Measurements from ENCODE around the gene CATSPERB. TPM values are rescaled to one million over a fixed set of nuclear protein-coding genes. Genes with fewer than 3 reads are reported as not detected.
"Not testable (repeated sequence)": the region's sequence is repeated elsewhere in the genome, so short reads cannot be mapped to it uniquely, and the experiment has no call there.

Gene CATSPERB
- total RNA-seq, 4 donors from 2014 or later, result 0.83 to 11.6 (median 7.6) TPM

DNA sequence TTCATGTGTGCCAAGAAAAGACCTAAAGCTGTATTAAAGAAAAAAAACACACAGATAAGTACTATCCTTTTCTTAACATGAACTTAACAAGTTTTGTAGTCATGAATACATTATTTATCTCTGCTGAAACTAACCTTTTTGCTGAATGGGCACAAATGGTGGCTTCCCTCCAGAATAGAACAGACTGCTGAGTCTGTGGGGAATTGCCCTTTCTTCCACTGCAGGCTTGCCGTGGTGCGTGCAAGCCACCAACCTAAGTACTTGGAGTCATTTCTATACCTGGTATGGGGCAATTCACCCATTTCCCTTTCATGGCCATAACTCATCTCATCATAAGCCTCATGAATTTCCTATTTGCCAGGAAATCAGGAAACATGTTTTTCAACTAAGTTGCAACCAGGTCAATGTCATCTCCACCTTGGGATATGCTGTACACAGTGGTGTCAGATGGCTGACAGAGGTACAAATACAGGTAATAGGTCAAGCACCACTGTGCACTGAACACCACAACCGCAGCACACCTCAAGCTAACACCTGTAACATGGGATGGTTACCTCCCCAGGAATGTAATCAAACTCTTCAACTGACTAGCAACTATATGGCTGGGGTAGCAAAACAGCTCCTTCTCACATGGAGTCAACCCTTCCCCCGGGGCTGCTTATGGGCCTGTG is 49.9 kb downstream of the CATSPERB start:
- H3K27ac ChIP-seq, result no peak overlapping the region
- no peak for TF ChIP-seq POLR2A (IDR thresholded peaks at IDR 0.05)
- TF ChIP-seq, protein P1, sequence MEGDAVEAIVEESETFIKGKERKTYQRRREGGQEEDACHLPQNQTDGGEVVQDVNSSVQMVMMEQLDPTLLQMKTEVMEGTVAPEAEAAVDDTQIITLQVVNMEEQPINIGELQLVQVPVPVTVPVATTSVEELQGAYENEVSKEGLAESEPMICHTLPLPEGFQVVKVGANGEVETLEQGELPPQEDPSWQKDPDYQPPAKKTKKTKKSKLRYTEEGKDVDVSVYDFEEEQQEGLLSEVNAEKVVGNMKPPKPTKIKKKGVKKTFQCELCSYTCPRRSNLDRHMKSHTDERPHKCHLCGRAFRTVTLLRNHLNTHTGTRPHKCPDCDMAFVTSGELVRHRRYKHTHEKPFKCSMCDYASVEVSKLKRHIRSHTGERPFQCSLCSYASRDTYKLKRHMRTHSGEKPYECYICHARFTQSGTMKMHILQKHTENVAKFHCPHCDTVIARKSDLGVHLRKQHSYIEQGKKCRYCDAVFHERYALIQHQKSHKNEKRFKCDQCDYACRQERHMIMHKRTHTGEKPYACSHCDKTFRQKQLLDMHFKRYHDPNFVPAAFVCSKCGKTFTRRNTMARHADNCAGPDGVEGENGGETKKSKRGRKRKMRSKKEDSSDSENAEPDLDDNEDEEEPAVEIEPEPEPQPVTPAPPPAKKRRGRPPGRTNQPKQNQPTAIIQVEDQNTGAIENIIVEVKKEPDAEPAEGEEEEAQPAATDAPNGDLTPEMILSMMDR (IDR thresholded peaks at IDR 0.05), result no peak
- peaks cover 0 to 7% (median 2%) of the 10 kb centered on the region in 4 donors for H3K9me3 ChIP-seq
- no peak overlapping the region for H3K4me3 ChIP-seq
- no peaks in the 10 kb centered on the region for H3K4me1 ChIP-seq
- no peaks in the 10 kb centered on the region for H3K36me3 ChIP-seq
- no peak for DNase-seq
- H3K27me3 ChIP-seq, result no peaks in the 10 kb centered on the region

DNA sequence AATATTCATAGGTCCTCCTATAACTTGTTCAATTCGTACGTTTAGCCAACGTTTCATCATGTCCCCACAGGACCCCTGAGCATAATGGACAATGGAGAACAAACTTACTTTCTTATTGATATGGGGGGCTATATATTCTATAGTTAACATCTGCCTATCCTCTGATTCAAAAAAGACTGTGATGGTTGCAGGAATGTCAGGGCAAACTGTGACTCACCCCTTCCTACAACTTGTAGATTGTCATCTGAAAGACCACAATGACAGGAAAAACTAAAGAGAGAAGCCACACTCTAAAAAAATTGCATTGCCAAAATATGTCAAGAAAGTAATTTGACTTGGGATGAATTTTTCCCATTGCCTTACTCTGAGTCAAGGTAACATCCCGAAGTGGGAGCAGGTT is 50.8 kb downstream of the CATSPERB start:
- H3K4me3 ChIP-seq, result no peak overlapping the region
- no peak for TF ChIP-seq POLR2A (IDR thresholded peaks at IDR 0.05)
- no peaks in the 10 kb centered on the region for H3K36me3 ChIP-seq
- H3K9me3 ChIP-seq, result peaks cover 0 to 7% (median 2%) of the 10 kb centered on the region in 4 donors
- H3K4me1 ChIP-seq, result no peaks in the 10 kb centered on the region
- no peaks in the 10 kb centered on the region for H3K27me3 ChIP-seq
- DNase-seq, result no peak
- H3K27ac ChIP-seq, result no peak overlapping the region

- DNase-seq, result no peak
- Histone ChIP-seq H3K9me3 (peaks cover 0 to 7% (median 2%) of the 10 kb centered on the region in 4 donors), H3K36me3 (no peaks in the 10 kb centered on the region), H3K27ac (no peak overlapping the region), H3K4me1 (no peaks in the 10 kb centered on the region), H3K27me3 (no peaks in the 10 kb centered on the region), H3K4me3 (no peak overlapping the region)
- no peak for TF ChIP-seq POLR2A (IDR thresholded peaks at IDR 0.05)
- TF ChIP-seq, protein P1 (IDR thresholded peaks at IDR 0.05), result no peak
These were observed 52.6 kb downstream of the CATSPERB start for GRCh38 chr14:91679273-91679672.

GRCh38 chr14:91677687-91678086 is 54.2 kb downstream of the CATSPERB start:
- not testable (repeated sequence) for DNase-seq, H3K36me3 ChIP-seq, H3K4me3 ChIP-seq, H3K27me3 ChIP-seq, H3K9me3 ChIP-seq, H3K27ac ChIP-seq, H3K4me1 ChIP-seq

GRCh38 chr14:91674911-91675310 is 57.0 kb downstream of the CATSPERB start:
- Histone ChIP-seq H3K9me3 (peaks cover 0 to 7% (median 2%) of the 10 kb centered on the region in 4 donors), H3K27ac (no peak overlapping the region), H3K4me1 (no peaks in the 10 kb centered on the region), H3K27me3 (no peaks in the 10 kb centered on the region), H3K4me3 (no peak overlapping the region), H3K36me3 (no peaks in the 10 kb centered on the region)
- TF ChIP-seq, protein P1 (IDR thresholded peaks at IDR 0.05), result no peak
- TF ChIP-seq POLR2A (IDR thresholded peaks at IDR 0.05), result no peak
- DNase-seq, result no peak

- Histone ChIP-seq H3K27me3 (no peaks in the 10 kb centered on the region), H3K36me3 (no peaks in the 10 kb centered on the region), H3K4me1 (no peaks in the 10 kb centered on the region), H3K27ac (no peak overlapping the region), H3K9me3 (no peaks in the 10 kb centered on the region), H3K4me3 (no peak overlapping the region)
- DNase-seq, result no peak
- no peak for TF ChIP-seq POLR2A (IDR thresholded peaks at IDR 0.05)
- TF ChIP-seq, protein P1 (IDR thresholded peaks at IDR 0.05), result no peak
These were observed 62.0 kb downstream of the CATSPERB start for GRCh38 chr14:91669867-91670266.

DNA sequence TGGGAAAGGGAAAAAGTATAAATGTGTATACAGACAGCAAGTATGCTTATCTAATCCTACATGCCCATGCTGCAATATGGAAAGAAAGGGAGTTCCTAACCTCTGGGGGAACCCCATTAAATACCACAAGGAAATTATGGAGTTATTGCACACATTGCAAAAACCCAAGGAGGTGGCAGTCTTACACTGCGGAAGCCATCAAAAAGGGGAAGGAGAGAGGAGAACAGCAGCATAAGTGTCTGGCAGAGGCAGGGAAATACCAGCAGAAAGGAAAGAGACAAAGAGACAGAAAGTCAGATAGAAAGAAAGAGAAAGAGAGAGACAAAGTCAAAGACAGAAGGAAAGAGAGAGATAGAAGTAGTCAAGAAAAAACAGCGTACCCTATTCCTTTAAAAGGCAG is 64.8 kb downstream of the CATSPERB start:
- H3K36me3 ChIP-seq, H3K27ac ChIP-seq, H3K9me3 ChIP-seq, H3K4me1 ChIP-seq, H3K4me3 ChIP-seq, DNase-seq, H3K27me3 ChIP-seq: not testable (repeated sequence)

Data from Peyer's patch (tissue), 4 donors.